SKM-1 (cell line): ENCODE results near the gene WDR33.
"Not testable (repeated sequence)": the region's sequence is repeated elsewhere in the genome, so short reads cannot be mapped to it uniquely, and the experiment has no call there.

Source experiments
- DNase-seq: peaks from one replicate; lab custom pipeline; 2025; ENCODE audit not compliant: unreplicated experiment; lab: John Stamatoyannopoulos, UW

Gene WDR33

GRCh38 chr2:127811397-127812321 lies 688 bp upstream of the WDR33 start:
- DNase-seq, result no peak

DNA sequence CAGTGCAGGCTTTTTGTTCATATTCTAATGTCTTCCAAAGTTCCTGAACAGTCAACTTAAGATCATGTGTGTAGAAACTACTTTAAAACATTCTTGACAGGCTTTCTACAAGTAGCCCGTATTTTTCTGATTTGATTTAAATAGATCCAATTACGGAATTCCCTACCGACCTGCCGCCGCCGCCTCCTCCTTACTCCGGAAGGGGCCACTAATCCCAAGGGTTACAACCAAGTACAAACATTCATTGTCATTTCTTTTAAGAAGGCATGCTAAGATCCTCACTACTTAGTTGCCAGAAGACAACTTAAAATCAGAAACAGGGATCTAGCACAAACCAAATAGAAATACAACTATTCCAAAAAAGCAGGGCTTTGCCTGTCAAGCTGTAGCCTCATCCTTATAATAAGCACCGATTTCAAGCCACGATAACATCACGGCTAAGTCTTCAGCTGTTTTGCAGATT lies 784 bp downstream of the WDR33 start:
- no peak for DNase-seq

DNA sequence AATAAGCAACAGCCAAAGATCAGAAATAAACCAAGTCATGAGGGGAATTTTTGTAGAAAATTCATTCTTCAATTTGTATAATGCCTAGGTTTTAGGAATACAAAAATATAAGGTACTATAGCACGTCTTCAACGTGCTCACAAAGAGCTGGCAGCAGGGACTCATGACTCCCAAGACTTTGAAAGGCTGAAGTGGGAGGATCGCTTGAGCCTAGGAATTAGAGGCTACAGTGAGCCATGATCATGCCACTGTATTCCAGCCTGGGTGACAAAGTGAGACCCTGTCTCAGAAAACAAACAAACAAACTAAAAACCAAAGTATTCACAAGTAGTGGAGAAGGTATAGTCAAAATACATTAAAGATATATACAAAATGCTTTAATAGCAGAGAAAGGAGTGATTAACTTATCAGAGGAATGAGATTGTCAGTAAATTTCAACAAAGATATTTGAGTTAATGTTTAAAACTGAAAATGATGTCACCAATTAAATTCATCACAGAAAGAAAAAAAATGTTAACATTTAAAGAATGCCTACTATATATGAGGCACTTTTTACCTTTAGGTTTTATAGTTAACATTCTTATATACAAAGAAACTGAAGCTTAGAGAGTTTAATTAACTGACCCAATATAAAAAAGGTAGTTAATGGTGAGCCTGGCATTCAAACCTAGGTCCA lies 3.2 kb downstream of the WDR33 start:
- DNase-seq, result no peak

DNA sequence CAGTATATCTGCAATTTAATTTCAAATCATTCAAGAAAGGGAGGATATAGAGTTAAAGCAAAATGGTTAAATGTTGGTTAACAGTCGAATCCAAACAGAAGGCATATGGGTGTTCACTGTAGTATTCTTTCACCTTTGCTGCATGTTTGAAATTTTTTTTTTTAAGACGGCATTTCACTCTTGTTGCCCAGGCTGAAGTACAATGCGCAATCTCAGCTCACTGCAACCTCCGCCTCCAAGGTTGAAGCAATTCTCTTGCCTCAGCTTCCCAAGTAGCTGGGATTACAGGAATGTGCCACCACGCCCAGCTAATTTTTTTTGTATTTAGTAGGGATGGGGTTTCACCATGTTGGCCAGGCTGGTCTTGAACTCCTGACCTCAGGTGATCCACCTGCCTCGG lies 4.1 kb downstream of the WDR33 start:
- DNase-seq, result not testable (repeated sequence)

- DNase-seq, result no peak
Observed at GRCh38 chr2:127805491-127805890, 5.5 kb downstream of the WDR33 start.

DNA sequence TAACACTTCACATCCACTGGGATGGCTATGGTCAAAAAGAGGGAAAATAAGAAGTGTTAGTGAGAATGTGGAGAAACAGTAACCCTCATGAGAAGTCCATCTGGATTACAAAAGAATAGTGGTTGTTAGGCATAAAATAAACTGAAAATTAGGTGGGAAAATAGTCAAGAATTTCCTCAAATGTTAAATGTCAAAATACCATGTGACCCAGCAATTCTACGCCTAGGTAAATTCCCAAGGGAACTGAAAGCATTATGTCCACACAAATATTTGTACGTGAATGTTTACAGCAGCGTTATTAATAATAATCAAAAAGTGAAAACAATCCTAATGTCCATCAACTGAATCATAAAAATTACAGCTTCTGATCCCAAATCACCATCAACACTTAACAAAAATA lies 11.0 kb downstream of the WDR33 start:
- no peak for DNase-seq

GRCh38 chr2:127796389-127796788 lies 14.6 kb downstream of the WDR33 start:
- no peak for DNase-seq

- DNase-seq, result not testable (repeated sequence)
Observed at GRCh38 chr2:127794901-127795300, 16.1 kb downstream of the WDR33 start.

DNA sequence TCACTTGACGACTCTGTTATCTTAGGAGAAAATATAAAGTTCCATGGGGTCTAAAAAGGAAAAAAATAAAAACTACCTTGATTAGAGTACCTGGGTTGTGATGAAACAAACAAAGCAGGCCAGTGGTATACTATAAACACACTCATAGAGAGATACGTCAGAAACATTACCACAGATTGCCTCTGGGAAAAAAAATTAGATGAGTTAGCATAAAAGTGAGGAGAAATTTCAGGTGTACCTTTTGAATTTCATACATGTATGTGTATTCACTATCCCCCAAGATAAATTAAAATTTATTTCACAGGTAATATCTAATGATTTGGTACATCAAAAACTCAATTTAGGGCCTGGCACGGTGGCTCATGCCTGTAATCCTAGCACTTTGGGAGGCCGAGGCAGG lies 18.2 kb downstream of the WDR33 start:
- DNase-seq, result no peak

DNA sequence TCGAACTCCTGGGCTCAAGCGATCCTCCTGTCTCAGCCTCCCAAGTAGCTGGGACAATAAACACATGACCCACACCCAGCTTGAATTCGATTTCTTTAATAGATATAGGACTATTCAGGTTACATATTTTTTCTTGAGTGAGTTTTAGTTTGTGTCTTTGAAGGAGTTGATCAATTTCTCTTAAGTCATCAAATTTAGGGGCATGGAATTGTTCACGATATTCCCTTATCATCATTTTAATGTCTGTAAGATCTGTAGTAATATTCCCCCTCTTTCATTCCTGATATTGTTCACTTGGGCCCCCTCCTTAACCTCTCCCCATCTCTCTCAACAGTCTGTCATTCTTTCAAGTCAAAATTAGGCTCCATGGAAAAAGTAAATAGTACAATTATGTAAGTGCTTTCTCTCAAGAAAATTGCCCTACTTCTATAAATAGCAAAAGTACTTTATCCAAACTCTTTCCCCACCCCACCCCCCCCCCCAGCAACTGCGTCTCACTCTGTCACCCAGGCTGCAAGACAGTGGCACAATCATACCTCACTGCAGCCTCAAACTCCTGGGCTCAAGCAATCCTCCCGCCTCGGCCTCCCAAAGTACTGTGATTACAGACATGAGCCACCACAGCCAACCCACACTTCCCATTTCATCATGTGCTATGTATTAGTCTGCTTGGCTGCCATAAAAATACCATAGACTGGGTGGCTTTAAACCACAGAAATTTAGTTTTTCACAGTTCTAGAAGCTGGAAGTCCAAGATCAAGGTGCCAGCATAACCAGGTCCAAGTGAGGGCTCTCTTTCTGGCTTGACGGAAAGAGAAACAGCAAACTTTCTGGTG lies 20.1 kb downstream of the WDR33 start:
- no peak for DNase-seq

- no peak for DNase-seq
Observed at GRCh38 chr2:127786048-127786809, 24.7 kb downstream of the WDR33 start.

- no peak for DNase-seq
Observed at GRCh38 chr2:127784965-127785518, 25.9 kb downstream of the WDR33 start.

DNA sequence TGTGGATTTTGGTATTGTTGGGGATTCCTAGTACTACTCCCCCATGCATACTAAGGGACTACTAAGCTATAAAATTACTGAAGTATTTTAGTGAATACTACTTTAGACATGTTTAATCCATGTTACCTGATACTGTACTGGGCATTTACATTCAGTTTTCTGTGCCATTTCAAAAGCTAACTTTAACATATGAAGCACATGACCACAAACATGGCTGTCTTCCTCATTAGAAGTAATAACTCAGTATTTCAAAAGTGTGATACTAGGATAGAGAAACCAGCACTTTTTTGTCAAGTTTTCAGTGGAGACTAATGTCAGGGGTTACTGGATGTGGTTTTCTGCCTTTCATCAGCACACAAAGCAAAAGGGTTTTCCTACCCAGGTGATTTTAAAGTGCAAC lies 27.9 kb downstream of the WDR33 start:
- no peak for DNase-seq

DNA sequence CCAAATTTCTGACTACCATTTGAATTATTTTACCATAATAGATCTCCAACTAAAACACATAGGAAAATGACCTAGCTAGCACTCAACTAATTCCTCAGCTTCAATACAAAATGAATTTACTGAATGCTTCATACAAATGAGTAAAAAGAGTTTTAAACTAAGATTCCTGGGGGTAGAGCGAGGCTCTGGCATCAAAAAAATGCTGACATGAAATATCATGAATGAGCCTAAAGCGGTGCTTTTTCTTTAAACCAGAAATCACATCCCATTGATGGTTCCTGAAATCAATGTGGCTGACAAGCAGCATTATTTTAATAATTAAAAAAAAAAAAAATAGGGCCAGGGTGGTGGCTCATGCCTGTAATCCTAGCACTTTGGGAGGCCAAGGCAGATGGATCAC lies 32.1 kb downstream of the WDR33 start:
- no peak for DNase-seq

- no peak for DNase-seq
Observed at GRCh38 chr2:127778447-127778846, 32.5 kb downstream of the WDR33 start.

GRCh38 chr2:127776122-127776780 lies 34.7 kb downstream of the WDR33 start:
- no peak for DNase-seq

DNA sequence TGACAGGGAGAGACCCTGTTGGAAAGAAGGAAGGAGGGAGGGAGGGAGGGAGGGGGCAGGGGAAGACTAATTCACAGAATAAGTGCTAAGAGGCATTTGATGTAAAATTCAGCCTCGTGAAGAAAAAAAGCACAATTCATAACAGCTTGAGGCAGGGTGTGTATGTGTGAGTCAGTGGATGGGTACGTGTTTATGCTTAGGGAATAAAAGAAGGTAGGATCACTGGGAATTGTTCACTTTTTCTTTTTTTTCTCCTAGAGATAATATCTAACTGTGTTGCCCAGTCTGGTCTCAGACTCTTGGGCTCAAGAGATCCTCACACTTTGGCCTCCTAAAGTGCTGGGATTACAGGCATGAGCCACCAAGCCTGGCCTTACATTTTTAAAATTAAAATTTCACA lies 39.2 kb downstream of the WDR33 start:
- no peak for DNase-seq

- DNase-seq, result no peak
Observed at GRCh38 chr2:127770973-127771735, 39.8 kb downstream of the WDR33 start.

GRCh38 chr2:127770534-127770933 lies 40.4 kb downstream of the WDR33 start:
- not testable (repeated sequence) for DNase-seq
